Smooth muscle cell of the brain vasculature (primary cell): ENCODE results near the gene DCAF8L2.
"Not testable (repeated sequence)": the region's sequence is repeated elsewhere in the genome, so short reads cannot be mapped to it uniquely, and the experiment has no call there.

Experiments used
- DNase-seq: peaks from one replicate; pipeline ENCODE4 v3.0.0-alpha.2; 2012; ENCODE audit warnings: low read depth, low spot score

The DCAF8L2 gene

DNA sequence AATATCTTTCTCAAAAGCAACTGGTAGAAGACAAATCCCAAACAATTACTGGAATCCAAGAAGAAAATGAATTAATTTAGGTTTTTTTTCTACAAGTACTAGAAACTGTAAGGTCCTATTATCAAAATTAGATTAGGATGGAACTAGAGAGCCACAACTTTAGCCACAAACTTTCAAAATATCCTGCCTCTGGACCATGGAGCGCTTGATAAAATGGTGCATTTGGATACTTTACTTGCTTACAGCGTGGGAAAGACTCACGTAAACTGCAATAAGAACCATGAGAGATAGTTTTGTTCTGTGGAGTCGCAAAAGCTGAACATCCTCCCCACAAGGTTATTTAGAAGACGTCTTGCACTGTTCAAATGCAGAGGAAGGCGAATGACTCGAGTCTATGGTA is at the start of gene DCAF8L2:
DCAF8L2 (plus strand) TSS at position 301 of the 400 bp plus-strand sequence. CDS start 156,552 bp downstream, outside the sequence.
- DNase-seq, result no peak

- DNase-seq, result not testable (repeated sequence)
These were observed 49.0 kb upstream of the DCAF8L2 start for GRCh38 chrX:27541161-27541560.

DNA sequence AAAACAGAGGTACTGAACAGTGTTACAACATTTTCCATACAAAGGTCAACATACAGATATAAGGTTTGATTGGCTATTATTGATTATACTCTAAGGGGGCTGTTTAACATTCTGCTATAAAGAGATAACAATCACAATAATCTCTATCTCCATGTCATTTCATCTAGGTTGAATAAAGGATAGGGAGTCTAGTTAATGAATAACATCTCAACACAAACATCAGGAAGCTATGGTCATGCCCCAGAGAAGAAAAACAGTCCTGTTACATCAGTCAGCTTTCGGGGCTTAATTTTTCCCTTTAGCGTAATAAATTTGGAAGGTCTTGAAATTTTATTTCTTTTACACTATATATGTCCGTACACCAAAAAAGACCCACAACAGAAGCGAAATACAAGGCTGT is 41.5 kb upstream of the DCAF8L2 start:
- no peak for DNase-seq

- no peak for DNase-seq
These were observed 40.5 kb upstream of the DCAF8L2 start for GRCh38 chrX:27549688-27550087.

DNA sequence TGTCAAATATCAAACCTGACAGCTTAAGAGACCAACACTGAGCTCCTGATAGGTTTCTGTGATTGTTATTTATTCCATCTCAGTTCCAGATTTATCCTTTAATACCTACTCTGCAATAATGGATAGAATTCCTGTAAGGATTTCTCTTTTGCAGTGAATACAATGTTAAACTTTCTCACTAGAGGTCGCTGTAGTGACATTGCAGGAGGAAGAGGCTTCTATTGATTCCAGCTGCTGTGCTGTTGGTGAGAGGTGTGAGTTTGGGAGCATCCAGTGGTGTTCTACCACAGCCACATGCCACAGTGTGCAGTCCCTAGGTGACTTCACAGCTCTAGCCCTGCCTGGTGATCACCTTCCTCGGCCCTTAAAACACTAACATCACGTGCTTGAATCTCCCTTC is 34.6 kb upstream of the DCAF8L2 start:
- no peak for DNase-seq

- no peak for DNase-seq
These were observed 24.2 kb upstream of the DCAF8L2 start for GRCh38 chrX:27565992-27566391.

GRCh38 chrX:27571164-27571563 is 19.0 kb upstream of the DCAF8L2 start:
- no peak for DNase-seq

- no peak for DNase-seq
These were observed 14.6 kb upstream of the DCAF8L2 start for GRCh38 chrX:27575565-27575964.

GRCh38 chrX:27583976-27584375 is 6.2 kb upstream of the DCAF8L2 start:
- no peak for DNase-seq

GRCh38 chrX:27591938-27592337 is 1.8 kb downstream of the DCAF8L2 start:
- DNase-seq, result no peak

DNA sequence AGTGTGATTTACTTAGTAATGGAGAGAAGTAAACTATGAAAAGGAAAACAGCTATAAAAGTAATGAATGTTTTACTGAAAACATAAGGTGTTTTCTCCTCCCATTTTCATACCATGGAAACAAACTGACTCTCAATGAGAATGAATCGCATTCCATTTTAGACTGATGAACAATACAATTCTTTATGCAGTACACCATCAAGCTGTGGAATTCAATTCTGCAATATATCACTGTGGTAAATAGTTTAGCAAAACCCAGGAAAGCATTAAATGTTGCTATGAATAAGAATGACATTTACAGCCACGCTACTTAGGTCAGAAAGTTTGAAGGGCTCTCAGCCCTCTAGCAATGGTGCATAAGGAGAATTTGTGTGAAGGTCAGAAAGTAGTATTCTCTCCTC is 7.4 kb downstream of the DCAF8L2 start:
- DNase-seq, result no peak

DNA sequence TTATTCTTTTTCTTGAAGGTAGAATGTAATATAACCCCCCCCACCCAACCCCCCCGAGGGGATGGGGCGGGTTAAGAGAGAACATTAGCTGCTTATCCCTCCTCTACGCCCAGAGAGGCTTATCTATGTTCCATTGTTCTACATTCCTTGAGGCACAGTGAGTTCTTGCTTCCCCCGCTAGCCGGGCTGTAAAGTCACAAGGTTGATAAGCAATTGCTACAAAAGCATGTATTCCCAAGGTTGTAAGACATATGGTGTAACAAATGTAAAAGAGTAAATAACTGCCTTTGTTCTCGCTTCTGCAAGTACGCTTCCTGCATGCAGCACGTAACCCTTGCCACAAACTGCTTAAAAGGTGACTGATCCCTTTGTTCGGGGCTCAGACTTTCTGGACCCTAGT is 8.2 kb downstream of the DCAF8L2 start:
- DNase-seq, result no peak

- DNase-seq, result no peak
These were observed 9.8 kb downstream of the DCAF8L2 start for GRCh38 chrX:27599928-27600327.

DNA sequence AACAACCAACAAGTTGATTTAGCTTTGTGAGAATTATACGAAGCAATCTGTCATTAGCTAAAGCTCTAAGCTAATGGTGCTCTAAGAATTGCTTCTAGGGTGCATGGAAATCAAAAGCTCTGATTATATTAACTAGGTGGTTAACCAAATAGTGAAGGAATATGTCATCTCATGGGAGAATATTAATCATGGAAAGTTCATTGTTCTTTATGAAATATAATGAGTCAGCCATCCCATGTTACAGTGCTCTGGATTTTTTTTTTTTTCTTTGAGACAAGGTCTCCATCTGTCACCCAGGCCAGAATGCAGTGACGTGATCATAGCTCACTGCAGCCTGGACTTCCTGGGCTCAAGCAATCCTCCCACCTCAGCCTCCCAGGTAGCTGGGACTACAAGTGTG is 10.5 kb downstream of the DCAF8L2 start:
- no peak for DNase-seq

GRCh38 chrX:27608671-27609070 is 18.5 kb downstream of the DCAF8L2 start:
- DNase-seq, result no peak

DNA sequence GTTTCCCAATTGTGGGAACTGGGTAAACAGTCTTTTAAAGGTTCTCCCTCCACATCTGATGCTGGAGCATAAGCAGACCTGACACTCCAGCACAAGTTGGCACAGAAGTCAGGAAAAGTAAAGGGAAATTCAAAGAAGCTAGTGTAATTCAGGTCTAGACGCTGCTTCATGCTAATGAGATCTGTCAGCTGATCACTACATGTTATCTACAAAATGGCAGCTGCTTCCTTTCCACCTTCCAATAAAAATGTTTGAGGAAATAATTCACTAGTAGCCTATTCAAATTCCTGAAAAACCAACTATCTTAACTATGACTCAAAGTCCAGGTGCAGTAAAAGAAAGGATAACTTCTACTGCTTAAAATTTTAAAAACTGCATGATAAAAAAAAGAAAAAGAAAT is 29.3 kb downstream of the DCAF8L2 start:
- no peak for DNase-seq

DNA sequence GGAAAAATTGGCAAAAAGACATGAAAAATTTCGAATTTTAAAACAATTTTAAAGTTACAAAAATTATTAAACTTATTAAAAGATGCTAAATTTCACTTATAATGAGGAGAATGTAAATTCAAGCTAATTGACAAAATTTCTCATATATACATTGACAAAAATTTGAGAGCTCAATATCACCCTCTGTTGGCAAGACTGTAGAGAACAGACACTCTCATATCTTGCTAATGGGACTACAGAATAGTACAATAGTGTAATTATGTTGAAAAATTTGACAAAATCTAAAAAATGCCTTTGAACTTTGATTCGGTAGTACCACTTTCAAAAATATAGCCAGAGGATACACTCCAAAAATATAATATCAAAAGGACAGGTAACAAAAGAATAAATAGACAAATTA is 29.8 kb downstream of the DCAF8L2 start:
- no peak for DNase-seq

GRCh38 chrX:27622883-27623282 is 32.7 kb downstream of the DCAF8L2 start:
- no peak for DNase-seq

DNA sequence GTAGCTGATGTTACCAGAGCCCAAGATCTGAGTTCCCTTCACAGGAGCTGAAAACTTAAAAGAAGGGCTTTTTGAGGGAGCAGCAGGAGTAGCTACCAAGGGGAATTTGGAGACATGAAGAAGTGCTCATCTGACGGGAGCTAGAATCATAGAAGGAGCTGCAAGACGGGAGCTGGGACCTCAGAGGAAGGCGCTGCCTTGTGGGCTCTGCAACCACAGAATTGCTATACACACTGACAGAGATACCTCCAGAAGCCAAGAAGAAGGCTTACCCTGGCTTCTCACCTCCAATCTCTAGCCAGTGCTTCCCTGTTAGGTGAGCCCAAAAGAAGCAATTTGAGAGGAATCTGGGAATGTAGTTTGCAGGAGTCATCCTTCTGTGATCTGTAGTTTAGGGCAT is 35.9 kb downstream of the DCAF8L2 start:
- no peak for DNase-seq

DNA sequence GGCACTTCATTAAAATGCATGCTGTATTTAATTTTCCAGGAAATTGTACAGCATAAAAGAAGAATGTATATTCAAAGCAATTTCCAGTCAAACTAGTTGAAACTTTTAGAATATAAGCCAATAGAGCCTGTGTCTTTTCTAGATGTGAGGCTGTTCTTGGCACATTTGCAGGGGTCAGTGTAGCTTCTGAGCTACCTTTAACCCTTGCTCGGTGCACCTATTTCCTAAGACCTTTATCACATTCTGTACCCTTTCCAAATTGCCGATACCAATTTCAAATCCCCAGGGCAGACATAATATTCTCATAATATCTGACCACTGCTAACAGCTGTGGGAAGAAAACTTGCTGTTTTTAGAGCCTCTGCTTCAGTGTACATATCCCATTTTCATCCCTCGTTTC is 43.2 kb downstream of the DCAF8L2 start:
- no peak for DNase-seq

- no peak for DNase-seq
These were observed 66.4 kb downstream of the DCAF8L2 start for GRCh38 chrX:27656581-27656980.

GRCh38 chrX:27660878-27661277 is 70.7 kb downstream of the DCAF8L2 start:
- DNase-seq, result no peak

DNA sequence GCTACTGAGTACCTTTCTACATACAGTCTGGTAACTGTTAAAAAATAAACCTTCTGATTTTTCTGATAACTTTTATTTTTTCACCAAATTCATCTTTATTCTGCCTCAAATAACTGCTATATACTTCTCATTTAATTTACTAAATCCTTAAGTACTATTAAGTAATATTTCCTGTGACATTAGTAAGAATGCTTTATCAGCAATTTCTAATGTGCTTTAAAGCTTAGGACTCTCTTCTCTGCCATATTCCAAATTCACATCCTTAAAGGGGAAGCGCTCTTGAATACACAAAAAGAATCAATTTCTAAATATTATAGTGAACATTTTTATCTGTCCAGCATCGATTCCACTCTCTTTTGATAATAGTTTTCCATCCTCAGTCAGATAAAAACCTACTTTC is 81.1 kb downstream of the DCAF8L2 start:
- DNase-seq, result no peak

- DNase-seq, result no peak
These were observed 84.3 kb downstream of the DCAF8L2 start for GRCh38 chrX:27674491-27674890.

DNA sequence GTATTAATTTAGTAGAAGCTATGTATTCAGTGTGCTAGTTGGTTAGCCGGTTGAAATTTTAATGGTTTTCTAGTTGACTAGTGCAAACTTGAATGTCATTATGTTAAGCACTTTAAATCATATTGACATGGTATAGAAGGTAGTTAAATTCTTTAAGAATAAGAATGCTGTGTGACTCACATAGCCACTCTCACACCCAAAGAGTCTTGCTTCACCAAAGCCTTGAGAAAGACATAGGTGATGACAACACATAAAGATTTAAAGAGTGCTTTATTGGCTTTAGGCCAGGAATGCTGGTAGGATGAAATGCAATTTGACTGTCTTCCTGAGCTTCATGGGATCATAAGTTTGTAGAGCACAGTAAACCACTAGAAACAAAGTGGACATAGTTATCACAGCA is 85.3 kb downstream of the DCAF8L2 start:
- DNase-seq, result no peak
